Measurements from ENCODE around the gene BTNL2. TPM values are rescaled to one million over a fixed set of nuclear protein-coding genes. Genes with fewer than 3 reads are reported as not detected.

Gene BTNL2
- polyA plus RNA-seq, 1 donor (not counting 4 experiments of a cell fraction or from before 2014, with no cell fraction given): not detected

DNA sequence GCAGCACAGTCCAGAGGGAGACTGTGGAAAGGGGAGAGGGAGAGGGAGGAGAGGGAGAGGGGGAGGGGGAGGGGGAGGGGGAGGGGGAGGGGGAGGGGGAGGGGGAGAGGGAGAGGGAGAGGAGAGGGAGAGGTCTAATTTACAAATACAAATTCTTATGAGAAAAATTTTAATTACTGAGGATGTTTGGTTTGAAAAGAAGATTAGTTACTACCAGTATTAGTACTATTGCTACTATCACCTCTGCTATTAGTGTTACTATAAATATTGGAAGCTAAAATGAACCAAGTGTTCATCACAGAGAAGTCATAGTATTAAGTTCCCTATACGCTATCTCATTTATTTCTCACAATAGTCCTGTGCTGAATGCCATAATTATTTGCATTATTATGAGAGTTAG, 20.9 kb downstream of the BTNL2 start:
- Histone ChIP-seq H2AFZ (ENCODE audit: control insufficient read depth, low read length) (no peak overlapping the region), H3K79me2 (ENCODE audit: control insufficient read depth, insufficient read depth, low read length) (no peaks in the 10 kb centered on the region), H3K36me3 (ENCODE audit: control insufficient read depth in 2 of 2, extremely low read depth in 1 of 2, insufficient read depth in 2 of 2, low read length in 2 of 2) (no peaks in the 10 kb centered on the region), H3K9ac (ENCODE audit: control insufficient read depth, extremely low read depth, insufficient read depth, low read length) (no peak overlapping the region), H4K20me1 (ENCODE audit: control insufficient read depth, extremely low read depth, insufficient read depth, low read length) (no peaks in the 10 kb centered on the region), H3K27ac (ENCODE audit: control insufficient read depth, insufficient read depth, low read length) (no peak overlapping the region), H3K9me3 (ENCODE audit: control insufficient read depth, low read depth, low read length) (no peaks in the 10 kb centered on the region), H3K9me1 (ENCODE audit: control insufficient read depth, extremely low read depth, insufficient read depth, low read length) (no peaks in the 10 kb centered on the region), H3K4me3 (ENCODE audit: control insufficient read depth in 2 of 3, extremely low read depth in 1 of 3, insufficient read depth in 2 of 3, low read depth in 1 of 3, low read length in 3 of 3) (no peak overlapping the region), H3K27me3 (ENCODE audit: control insufficient read depth, extremely low read depth, insufficient read depth, low read length) (no peaks in the 10 kb centered on the region), H3K4me2 (ENCODE audit: control insufficient read depth, extremely low read depth, insufficient read depth, low read depth, low read length) (no peak overlapping the region), H3K4me1 (ENCODE audit: control insufficient read depth, extremely low read depth, insufficient read depth, low read length) (no peaks in the 10 kb centered on the region)
- DNase-seq (ENCODE audit: low read depth, low spot score) (no peak), FAIRE-seq (no peak)
- TF ChIP-seq, protein P1, sequence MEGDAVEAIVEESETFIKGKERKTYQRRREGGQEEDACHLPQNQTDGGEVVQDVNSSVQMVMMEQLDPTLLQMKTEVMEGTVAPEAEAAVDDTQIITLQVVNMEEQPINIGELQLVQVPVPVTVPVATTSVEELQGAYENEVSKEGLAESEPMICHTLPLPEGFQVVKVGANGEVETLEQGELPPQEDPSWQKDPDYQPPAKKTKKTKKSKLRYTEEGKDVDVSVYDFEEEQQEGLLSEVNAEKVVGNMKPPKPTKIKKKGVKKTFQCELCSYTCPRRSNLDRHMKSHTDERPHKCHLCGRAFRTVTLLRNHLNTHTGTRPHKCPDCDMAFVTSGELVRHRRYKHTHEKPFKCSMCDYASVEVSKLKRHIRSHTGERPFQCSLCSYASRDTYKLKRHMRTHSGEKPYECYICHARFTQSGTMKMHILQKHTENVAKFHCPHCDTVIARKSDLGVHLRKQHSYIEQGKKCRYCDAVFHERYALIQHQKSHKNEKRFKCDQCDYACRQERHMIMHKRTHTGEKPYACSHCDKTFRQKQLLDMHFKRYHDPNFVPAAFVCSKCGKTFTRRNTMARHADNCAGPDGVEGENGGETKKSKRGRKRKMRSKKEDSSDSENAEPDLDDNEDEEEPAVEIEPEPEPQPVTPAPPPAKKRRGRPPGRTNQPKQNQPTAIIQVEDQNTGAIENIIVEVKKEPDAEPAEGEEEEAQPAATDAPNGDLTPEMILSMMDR (optimal IDR thresholded peaks at IDR 0.05 in 1 of 3, IDR thresholded peaks at IDR 0.05 in 1 of 3, conservative IDR thresholded peaks at IDR 0.05 in 1 of 3; ENCODE audit: extremely low read depth in 1 of 3, insufficient read depth in 2 of 3, low read length in 3 of 3): no peak
- no peak for TF ChIP-seq EZH2 (IDR thresholded peaks at IDR 0.05; ENCODE audit: low read length)
- dilution Hi-C loops (cut with MboI; ENCODE audit: extremely low pct_ligation_motif_present, low sequenced_read_pairs): no loop called here

DNA sequence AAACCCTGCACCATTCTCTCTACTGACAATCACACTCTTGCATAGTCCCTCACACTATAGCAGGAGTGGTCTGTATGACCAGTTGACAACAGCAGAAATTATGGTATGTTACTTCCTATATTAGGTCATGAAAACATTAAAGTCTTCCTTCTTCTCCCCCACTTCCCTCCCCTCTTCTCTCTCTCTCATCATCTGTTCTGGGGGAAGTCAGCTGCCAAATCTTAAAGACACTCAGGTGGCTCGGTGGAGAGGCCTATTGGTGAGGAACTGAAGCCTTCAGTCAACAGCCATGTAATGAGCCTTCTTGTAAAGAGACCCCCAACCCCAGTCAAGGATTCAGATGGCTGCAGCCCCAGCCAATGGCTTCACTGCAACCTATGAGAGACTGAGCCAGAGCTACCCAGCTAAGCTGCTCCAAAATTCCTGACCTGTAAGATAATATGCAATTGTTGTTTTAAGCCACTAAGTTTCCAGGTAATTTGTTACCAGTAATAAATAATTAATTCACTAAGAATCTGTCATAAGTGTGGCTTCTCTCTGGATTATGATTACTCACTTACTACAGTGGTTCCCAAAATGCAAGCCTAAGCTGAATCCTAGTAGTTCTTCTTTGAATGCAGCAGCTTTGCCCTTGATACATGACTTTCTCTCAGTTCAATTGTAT, 24.1 kb downstream of the BTNL2 start:
- Histone ChIP-seq H3K79me2 (ENCODE audit: control insufficient read depth, insufficient read depth, low read length) (no peaks in the 10 kb centered on the region), H3K9ac (ENCODE audit: control insufficient read depth, extremely low read depth, insufficient read depth, low read length) (no peak overlapping the region), H4K20me1 (ENCODE audit: control insufficient read depth, extremely low read depth, insufficient read depth, low read length) (no peaks in the 10 kb centered on the region), H3K9me1 (ENCODE audit: control insufficient read depth, extremely low read depth, insufficient read depth, low read length) (no peaks in the 10 kb centered on the region), H2AFZ (ENCODE audit: control insufficient read depth, low read length) (no peak overlapping the region), H3K9me3 (ENCODE audit: control insufficient read depth, low read depth, low read length) (no peaks in the 10 kb centered on the region), H3K4me1 (ENCODE audit: control insufficient read depth, extremely low read depth, insufficient read depth, low read length) (no peaks in the 10 kb centered on the region), H3K4me3 (ENCODE audit: control insufficient read depth in 2 of 3, extremely low read depth in 1 of 3, insufficient read depth in 2 of 3, low read depth in 1 of 3, low read length in 3 of 3) (no peak overlapping the region), H3K27me3 (ENCODE audit: control insufficient read depth, extremely low read depth, insufficient read depth, low read length) (no peaks in the 10 kb centered on the region), H3K27ac (ENCODE audit: control insufficient read depth, insufficient read depth, low read length) (no peak overlapping the region), H3K36me3 (ENCODE audit: control insufficient read depth in 2 of 2, extremely low read depth in 1 of 2, insufficient read depth in 2 of 2, low read length in 2 of 2) (no peaks in the 10 kb centered on the region), H3K4me2 (ENCODE audit: control insufficient read depth, extremely low read depth, insufficient read depth, low read depth, low read length) (no peak overlapping the region)
- dilution Hi-C loops (cut with MboI; ENCODE audit: extremely low pct_ligation_motif_present, low sequenced_read_pairs): no loop called here
- FAIRE-seq (no peak), DNase-seq (ENCODE audit: low read depth, low spot score) (no peak)
- TF ChIP-seq, protein P1 (optimal IDR thresholded peaks at IDR 0.05 in 1 of 3, IDR thresholded peaks at IDR 0.05 in 1 of 3, conservative IDR thresholded peaks at IDR 0.05 in 1 of 3; ENCODE audit: extremely low read depth in 1 of 3, insufficient read depth in 2 of 3, low read length in 3 of 3): no peak
- no peak for TF ChIP-seq EZH2 (IDR thresholded peaks at IDR 0.05; ENCODE audit: low read length)

Data from keratinocyte (primary cell).